Measurements from ENCODE around the gene SLC36A2. TPM values are rescaled to one million over a fixed set of nuclear protein-coding genes. Genes with fewer than 3 reads are reported as not detected.
A peak's percentile ranks its signal among the peaks of the same experiment; 100 is the strongest.

The SLC36A2 gene
- total RNA-seq, 1 donor, result not detected

DNA sequence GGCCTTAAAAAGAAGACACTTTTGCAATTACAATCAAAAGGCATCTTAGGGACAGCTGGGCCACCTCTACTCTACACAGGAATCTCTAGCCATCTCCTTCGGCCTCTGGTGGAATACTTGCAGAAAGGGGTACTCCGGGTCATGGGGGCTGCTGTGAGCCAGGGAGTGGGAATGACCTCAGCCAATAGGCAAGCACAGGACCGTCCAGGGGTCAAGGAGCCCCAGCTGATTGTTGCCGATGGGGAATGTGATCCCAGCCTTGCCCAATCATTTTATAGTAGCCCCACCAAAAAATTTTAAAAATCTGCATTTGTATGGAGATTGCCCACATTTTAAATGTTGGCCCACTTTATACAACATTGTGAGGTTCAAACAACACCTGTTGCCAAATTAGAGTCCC, 26.9 kb downstream of the SLC36A2 start:
- Histone ChIP-seq H3K4me2 (ENCODE audit: insufficient read depth, low read length) (no peak overlapping the region), H4K20me1 (ENCODE audit: insufficient read depth, low read length) (no peaks in the 10 kb centered on the region), H3K36me3 (ENCODE audit: insufficient read depth, low read length) (no peaks in the 10 kb centered on the region), H3K79me2 (ENCODE audit: insufficient read depth, low read length) (no peaks in the 10 kb centered on the region), H3K27me3 (ENCODE audit: insufficient read depth, low read length) (peaks cover 1% of the 10 kb centered on the region), H3K4me1 (ENCODE audit: insufficient read depth, low read length) (no peaks in the 10 kb centered on the region), H2AFZ (ENCODE audit: low read length) (no peak overlapping the region), H3K4me3 (ENCODE audit: insufficient read depth, low read length) (no peak overlapping the region), H3K27ac (ENCODE audit: low read depth, low read length) (no peak overlapping the region), H3K9me3 (ENCODE audit: low read depth, low read length) (no peaks in the 10 kb centered on the region)
- no peak for DNase-seq (ENCODE audit: insufficient read length, low spot score, missing footprints)
- TF ChIP-seq, protein P1, sequence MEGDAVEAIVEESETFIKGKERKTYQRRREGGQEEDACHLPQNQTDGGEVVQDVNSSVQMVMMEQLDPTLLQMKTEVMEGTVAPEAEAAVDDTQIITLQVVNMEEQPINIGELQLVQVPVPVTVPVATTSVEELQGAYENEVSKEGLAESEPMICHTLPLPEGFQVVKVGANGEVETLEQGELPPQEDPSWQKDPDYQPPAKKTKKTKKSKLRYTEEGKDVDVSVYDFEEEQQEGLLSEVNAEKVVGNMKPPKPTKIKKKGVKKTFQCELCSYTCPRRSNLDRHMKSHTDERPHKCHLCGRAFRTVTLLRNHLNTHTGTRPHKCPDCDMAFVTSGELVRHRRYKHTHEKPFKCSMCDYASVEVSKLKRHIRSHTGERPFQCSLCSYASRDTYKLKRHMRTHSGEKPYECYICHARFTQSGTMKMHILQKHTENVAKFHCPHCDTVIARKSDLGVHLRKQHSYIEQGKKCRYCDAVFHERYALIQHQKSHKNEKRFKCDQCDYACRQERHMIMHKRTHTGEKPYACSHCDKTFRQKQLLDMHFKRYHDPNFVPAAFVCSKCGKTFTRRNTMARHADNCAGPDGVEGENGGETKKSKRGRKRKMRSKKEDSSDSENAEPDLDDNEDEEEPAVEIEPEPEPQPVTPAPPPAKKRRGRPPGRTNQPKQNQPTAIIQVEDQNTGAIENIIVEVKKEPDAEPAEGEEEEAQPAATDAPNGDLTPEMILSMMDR (IDR thresholded peaks at IDR 0.05; ENCODE audit: extremely low read depth, low read depth, low read length), result no peak

DNA sequence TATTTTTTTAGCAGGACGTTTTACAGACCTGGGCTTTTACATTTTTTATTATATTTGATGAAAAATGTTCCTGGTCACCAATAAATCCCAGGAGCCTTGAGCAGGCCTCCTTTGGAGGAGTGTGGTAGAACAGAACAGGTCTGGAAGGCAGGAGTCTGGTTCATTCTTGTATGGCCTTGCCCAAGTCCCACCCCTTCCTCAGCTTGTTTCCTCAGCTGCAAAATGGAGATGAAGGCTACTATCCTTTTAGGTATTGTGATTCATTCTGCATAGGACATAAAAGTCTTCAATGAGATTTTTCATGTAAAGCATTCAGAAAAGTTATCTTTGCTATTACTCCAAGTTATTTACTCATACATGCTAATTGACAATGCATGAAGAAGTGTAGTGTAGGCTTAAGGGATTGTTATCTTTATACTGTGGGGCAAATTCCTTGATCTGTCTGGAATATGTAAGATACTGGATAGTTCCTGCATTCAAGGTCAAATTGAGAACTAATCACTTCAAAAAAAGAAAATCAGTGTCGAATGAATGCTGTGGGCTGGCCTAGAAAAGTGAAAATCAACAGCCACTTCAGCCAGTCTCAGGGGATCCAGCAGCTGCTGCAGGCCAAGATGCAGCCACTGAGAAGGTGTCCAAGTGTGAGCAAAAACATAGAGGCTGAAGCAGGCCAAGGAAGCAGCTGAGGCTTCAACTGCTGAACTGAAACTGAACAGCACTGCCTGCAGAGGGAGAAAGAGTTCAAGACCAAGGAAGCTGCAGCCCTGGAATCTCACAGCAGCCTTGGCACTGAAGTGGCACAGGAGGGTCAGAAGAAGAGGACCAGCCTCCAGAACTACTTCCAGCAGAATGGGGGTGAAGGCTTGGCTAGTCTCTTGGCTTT, 28.3 kb downstream of the SLC36A2 start:
- no peak overlapping the region for H2AFZ ChIP-seq (ENCODE audit: low read length)
- H3K27me3 ChIP-seq (ENCODE audit: insufficient read depth, low read length), result no peaks in the 10 kb centered on the region
- TF ChIP-seq, protein P1 (IDR thresholded peaks at IDR 0.05; ENCODE audit: extremely low read depth, low read depth, low read length), result peak; percentile 25
- H3K79me2 ChIP-seq (ENCODE audit: insufficient read depth, low read length), result no peaks in the 10 kb centered on the region
- H3K4me1 ChIP-seq (ENCODE audit: insufficient read depth, low read length), result no peaks in the 10 kb centered on the region
- H3K4me3 ChIP-seq (ENCODE audit: insufficient read depth, low read length), result no peak overlapping the region
- H3K9me3 ChIP-seq (ENCODE audit: low read depth, low read length), result no peaks in the 10 kb centered on the region
- H3K36me3 ChIP-seq (ENCODE audit: insufficient read depth, low read length), result no peaks in the 10 kb centered on the region
- no peaks in the 10 kb centered on the region for H4K20me1 ChIP-seq (ENCODE audit: insufficient read depth, low read length)
- no peak overlapping the region for H3K4me2 ChIP-seq (ENCODE audit: insufficient read depth, low read length)
- H3K27ac ChIP-seq (ENCODE audit: low read depth, low read length), result no peak overlapping the region
- peak; percentile 87 for DNase-seq (ENCODE audit: insufficient read length, low spot score, missing footprints)

DNA sequence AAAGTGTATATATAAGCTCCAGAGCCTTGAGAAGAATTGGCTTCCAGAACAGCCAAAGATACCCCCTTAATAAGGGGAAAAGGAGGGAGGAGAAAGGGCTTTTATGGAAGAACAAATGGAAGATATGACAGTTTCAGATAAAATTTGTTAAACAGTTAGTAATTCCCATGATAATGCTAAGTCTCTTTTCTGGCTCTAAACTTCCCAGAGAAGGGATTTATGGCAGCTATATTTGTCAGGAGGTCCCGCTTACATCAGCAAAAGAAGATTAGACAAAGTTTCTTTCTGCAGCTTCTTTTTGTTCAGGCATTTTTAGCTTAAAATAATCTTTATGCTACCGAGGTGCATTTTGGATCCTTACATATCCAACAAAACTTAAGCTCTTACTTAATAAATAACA, 29.5 kb downstream of the SLC36A2 start:
- Histone ChIP-seq H3K36me3 (ENCODE audit: insufficient read depth, low read length) (no peaks in the 10 kb centered on the region), H3K79me2 (ENCODE audit: insufficient read depth, low read length) (no peaks in the 10 kb centered on the region), H3K4me3 (ENCODE audit: insufficient read depth, low read length) (no peak overlapping the region), H3K4me2 (ENCODE audit: insufficient read depth, low read length) (no peak overlapping the region), H3K9me3 (ENCODE audit: low read depth, low read length) (no peaks in the 10 kb centered on the region), H2AFZ (ENCODE audit: low read length) (no peak overlapping the region), H3K27ac (ENCODE audit: low read depth, low read length) (no peak overlapping the region), H4K20me1 (ENCODE audit: insufficient read depth, low read length) (no peaks in the 10 kb centered on the region), H3K4me1 (ENCODE audit: insufficient read depth, low read length) (no peaks in the 10 kb centered on the region), H3K27me3 (ENCODE audit: insufficient read depth, low read length) (no peaks in the 10 kb centered on the region)
- DNase-seq (ENCODE audit: insufficient read length, low spot score, missing footprints), result no peak
- TF ChIP-seq, protein P1 (IDR thresholded peaks at IDR 0.05; ENCODE audit: extremely low read depth, low read depth, low read length), result no peak

DNA sequence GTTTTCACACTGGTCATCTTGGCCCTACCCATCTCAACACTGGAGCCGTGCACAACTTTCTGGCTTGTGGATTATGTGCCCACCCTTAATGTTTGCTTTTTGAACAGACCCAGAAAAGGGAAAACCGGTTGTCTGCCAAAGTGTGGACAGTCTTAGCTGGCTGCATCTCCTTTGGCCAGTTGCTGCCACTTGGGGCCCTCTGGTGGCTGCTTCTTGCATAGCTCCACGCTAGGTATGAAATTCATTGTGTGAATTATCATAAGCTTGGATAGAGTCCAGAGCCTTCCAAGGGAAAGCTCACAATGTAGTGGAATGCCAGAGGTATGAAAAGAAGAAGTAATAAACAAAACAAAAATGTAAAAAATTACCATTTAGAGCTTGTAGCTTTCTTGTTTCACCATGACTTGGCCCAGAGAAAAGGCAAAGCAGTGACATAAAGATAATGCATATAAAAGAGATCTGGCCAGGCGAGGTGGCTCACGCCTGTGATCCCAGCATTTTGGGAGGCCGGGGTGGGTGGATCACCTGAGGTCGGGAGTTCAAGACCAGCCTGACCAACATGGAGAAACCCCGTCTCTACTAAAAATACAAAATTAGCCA, 31.3 kb downstream of the SLC36A2 start:
- Histone ChIP-seq H3K4me2 (ENCODE audit: insufficient read depth, low read length) (no peak overlapping the region), H2AFZ (ENCODE audit: low read length) (no peak overlapping the region), H3K4me1 (ENCODE audit: insufficient read depth, low read length) (no peaks in the 10 kb centered on the region), H3K9me3 (ENCODE audit: low read depth, low read length) (no peaks in the 10 kb centered on the region), H3K36me3 (ENCODE audit: insufficient read depth, low read length) (no peaks in the 10 kb centered on the region), H4K20me1 (ENCODE audit: insufficient read depth, low read length) (no peaks in the 10 kb centered on the region), H3K4me3 (ENCODE audit: insufficient read depth, low read length) (no peak overlapping the region), H3K27me3 (ENCODE audit: insufficient read depth, low read length) (no peaks in the 10 kb centered on the region), H3K79me2 (ENCODE audit: insufficient read depth, low read length) (no peaks in the 10 kb centered on the region), H3K27ac (ENCODE audit: low read depth, low read length) (no peak overlapping the region)
- DNase-seq (ENCODE audit: insufficient read length, low spot score, missing footprints), result peak; percentile 94
- TF ChIP-seq, protein P1 (IDR thresholded peaks at IDR 0.05; ENCODE audit: extremely low read depth, low read depth, low read length), result peak; percentile 98
